OCI-LY7 (cell line): ENCODE data around the gene IFT22. TPM values are rescaled to one million over a fixed set of nuclear protein-coding genes. Genes with fewer than 3 reads are reported as not detected.

ENCODE experiments used
- BruUV-seq: library from RNA; stranded (reverse); fragments of 400-500 nt; replicated peaks from 2 replicates; lab custom pipeline; 2021; lab: Mats Ljungman, UMichigan
- CTCF ChIA-PET: fragments of 300-600 bp; sonication (Branson Sonifier 250); formaldehyde crosslinking; loops from one replicate; lab custom pipeline; 2022; ENCODE audit warnings: antibody characterized with exemption; ENCODE audit not compliant: unreplicated experiment; lab: Charles Lee
- POLR2A ChIA-PET: fragments of 300-600 bp; sonication (Branson Sonifier 250); formaldehyde crosslinking; loops from one replicate; lab custom pipeline; 2022; ENCODE audit warnings: antibody characterized with exemption; lab: Charles Lee
- DNase-seq: peaks from one replicate; pipeline ENCODE4 v3.0.0-alpha.2; 2015; ENCODE audit warnings: low spot score
- H2AFZ ChIP-seq: fragments of 200-600 bp; sonication (generic), shearing (Covaris generic); 2 replicates; pipeline ENCODE4 v1.6.1; 2014; ENCODE audit warnings: mild to moderate bottlenecking, antibody characterized with exemption, low read length, moderate library complexity
- H3K27ac ChIP-seq: fragments of 200-600 bp; sonication (generic); 2 replicates; pipeline ENCODE4 v1.5.1; 2014; ENCODE audit warnings: mixed run types, low read depth, mild to moderate bottlenecking, moderate library complexity, low read length, inconsistent platforms; ENCODE audit not compliant: poor library complexity, severe bottlenecking
- H3K36me3 ChIP-seq: fragments of 200-600 bp; sonication (generic); 2 replicates; pipeline ENCODE4 v1.6.1; 2014; ENCODE audit warnings: mild to moderate bottlenecking, antibody characterized with exemption, low read length, moderate library complexity, mixed read lengths; ENCODE audit not compliant: insufficient read depth
- H3K4me1 ChIP-seq: fragments of 200-600 bp; sonication (generic); 2 replicates; pipeline ENCODE4 v1.5.1; 2014; ENCODE audit warnings: mild to moderate bottlenecking, low read length; ENCODE audit not compliant: insufficient read depth, poor library complexity, severe bottlenecking
- H3K4me2 ChIP-seq: fragments of 200-600 bp; sonication (generic); 2 replicates; pipeline ENCODE4 v1.6.1; 2014; ENCODE audit warnings: mild to moderate bottlenecking, low read length
- H3K4me3 ChIP-seq: fragments of 200-600 bp; sonication (generic); 2 replicates; pipeline ENCODE4 v1.5.1; 2014; ENCODE audit warnings: mild to moderate bottlenecking, low read depth, low read length; ENCODE audit not compliant: poor library complexity, severe bottlenecking
- H3K79me2 ChIP-seq: fragments of 200-600 bp; sonication (generic); 2 replicates; pipeline ENCODE4 v1.6.1; 2016; ENCODE audit warnings: low read depth, mild to moderate bottlenecking, low read length, moderate library complexity, mixed read lengths; ENCODE audit not compliant: insufficient read depth
- H3K9me2 ChIP-seq: fragments of 200-600 bp; sonication (generic); 2 replicates; pipeline ENCODE4 v1.6.1; 2016; ENCODE audit warnings: mild to moderate bottlenecking, low read length, mixed read lengths; ENCODE audit not compliant: insufficient read depth
- H3K9me3 ChIP-seq: fragments of 200-600 bp; sonication (generic); 2 replicates; pipeline ENCODE4 v1.6.1; 2014; ENCODE audit warnings: mild to moderate bottlenecking, mixed run types, low read length, mixed read lengths
- H4K20me1 ChIP-seq: fragments of 200-600 bp; sonication (generic); 2 replicates; pipeline ENCODE4 v1.6.1; 2014; ENCODE audit warnings: mild to moderate bottlenecking, antibody characterized with exemption, low read length, moderate library complexity, mixed read lengths; ENCODE audit not compliant: insufficient read depth
- EZH2phosphoT487 ChIP-seq: fragments of 200-600 bp; sonication (generic); IDR thresholded peaks from 2 replicates; pipeline ENCODE4 v1.6.1; 2018; ENCODE audit warnings: low read depth, borderline replicate concordance, mild to moderate bottlenecking, mixed run types, antibody characterized with exemption, low read length, moderate library complexity, mixed read lengths
- intact Hi-C: fragments of 100-400 bp; cut with micrococcal nuclease; formaldehyde crosslinking; loops from one replicate; pipeline ENCODE4 v1.10.0; 2022; ENCODE audit not compliant: unreplicated experiment
- total RNA-seq, 2 experiments: library from RNA; depleted of rRNA in 1 of 2; stranded (reverse); fragments of >200 nt in 1 of 2; shearing (Covaris generic) in 1 of 2; gene quantifications; 2 replicates each; pipeline ENCODE4 v1.2.3, GENCODE V29; 2014 to 2022
- TF ChIP-seq, protein P1 (sequence below): fragments of 200-600 bp; sonication (generic); conservative IDR thresholded peaks from 2 replicates; pipeline ENCODE4 v1.5.1; 2014; ENCODE audit warnings: mild to moderate bottlenecking, antibody characterized with exemption, low read length, moderate library complexity, mixed read lengths

The IFT22 gene
- total RNA-seq, 2 experiments from 2014 or later = 13.2 to 14.6 TPM

DNA sequence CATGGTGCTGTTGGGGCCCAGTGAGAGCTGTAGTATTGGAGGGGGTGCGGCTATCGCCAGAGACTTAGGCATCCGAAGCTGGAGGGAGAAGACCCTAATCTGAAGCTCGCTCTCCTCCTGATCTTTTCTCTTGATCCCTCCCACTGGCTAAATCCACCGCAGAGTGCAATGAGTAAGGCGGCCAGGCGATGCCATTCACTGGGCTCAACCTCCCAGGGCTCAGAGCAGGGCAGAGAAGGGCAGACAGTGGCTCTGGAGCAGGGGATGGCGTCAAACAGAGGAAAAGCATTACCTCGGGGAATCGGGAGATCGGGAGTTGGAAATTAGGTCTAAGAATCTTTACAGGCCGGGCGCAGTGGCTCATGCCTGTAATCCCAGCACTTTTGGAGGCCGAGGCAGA lies 18.8 kb upstream of the IFT22 start:
- H3K79me2 ChIP-seq = no peaks in the 10 kb centered on the region
- H3K4me1 ChIP-seq = no peaks in the 10 kb centered on the region
- ChIA-PET POLR2A (interaction anchor here (0.6 to 0.7 kb wide), 2 partner anchors 39 to 92 kb away, joined by 3 to 4 read pairs; no protein-coding TSS in a partner anchor), CTCF (interaction anchor here (0.7 kb wide), 1 partner anchor 842 kb away, joined by 3 read pairs; no protein-coding TSS in a partner anchor)
- no peaks in the 10 kb centered on the region for H3K36me3 ChIP-seq
- no peak overlapping the region for H2AFZ ChIP-seq
- no peak for TF ChIP-seq EZH2phosphoT487
- TF ChIP-seq, protein P1, sequence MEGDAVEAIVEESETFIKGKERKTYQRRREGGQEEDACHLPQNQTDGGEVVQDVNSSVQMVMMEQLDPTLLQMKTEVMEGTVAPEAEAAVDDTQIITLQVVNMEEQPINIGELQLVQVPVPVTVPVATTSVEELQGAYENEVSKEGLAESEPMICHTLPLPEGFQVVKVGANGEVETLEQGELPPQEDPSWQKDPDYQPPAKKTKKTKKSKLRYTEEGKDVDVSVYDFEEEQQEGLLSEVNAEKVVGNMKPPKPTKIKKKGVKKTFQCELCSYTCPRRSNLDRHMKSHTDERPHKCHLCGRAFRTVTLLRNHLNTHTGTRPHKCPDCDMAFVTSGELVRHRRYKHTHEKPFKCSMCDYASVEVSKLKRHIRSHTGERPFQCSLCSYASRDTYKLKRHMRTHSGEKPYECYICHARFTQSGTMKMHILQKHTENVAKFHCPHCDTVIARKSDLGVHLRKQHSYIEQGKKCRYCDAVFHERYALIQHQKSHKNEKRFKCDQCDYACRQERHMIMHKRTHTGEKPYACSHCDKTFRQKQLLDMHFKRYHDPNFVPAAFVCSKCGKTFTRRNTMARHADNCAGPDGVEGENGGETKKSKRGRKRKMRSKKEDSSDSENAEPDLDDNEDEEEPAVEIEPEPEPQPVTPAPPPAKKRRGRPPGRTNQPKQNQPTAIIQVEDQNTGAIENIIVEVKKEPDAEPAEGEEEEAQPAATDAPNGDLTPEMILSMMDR = no peak
- H3K4me3 ChIP-seq = no peak overlapping the region
- no peaks in the 10 kb centered on the region for H3K9me3 ChIP-seq
- intact Hi-C loops = no loop called here
- no TSS peak for BruUV-seq
- no peak overlapping the region for H3K27ac ChIP-seq
- DNase-seq = no peak
- H3K9me2 ChIP-seq = no peaks in the 10 kb centered on the region
- H4K20me1 ChIP-seq = no peaks in the 10 kb centered on the region
- H3K4me2 ChIP-seq = no peak overlapping the region

DNA sequence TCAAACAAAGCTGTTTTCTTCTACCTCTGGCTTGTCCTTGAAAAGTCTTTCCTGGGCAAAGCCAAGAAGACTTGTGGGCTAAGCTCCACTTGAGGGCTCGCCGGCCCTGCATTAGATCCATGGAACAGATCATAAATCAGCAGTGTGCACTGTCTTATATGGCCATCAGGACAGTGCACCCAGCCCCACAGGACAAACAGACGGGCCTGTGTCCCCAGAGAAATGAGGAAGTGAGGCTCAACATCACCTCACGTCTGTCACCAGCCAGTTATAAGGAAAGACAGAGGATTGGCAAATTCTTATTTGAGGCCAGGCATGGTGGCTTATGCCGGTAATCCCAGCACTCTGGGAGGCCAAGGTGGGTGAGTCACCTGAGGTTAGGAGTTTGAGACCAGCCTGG lies 12.3 kb upstream of the IFT22 start:
- intact Hi-C loops = no loop called here
- no peaks in the 10 kb centered on the region for H3K79me2 ChIP-seq
- POLR2A ChIA-PET = interaction anchor here (0.7 to 1.1 kb wide), 2 partner anchors 12 to 229 kb away, joined by 4 to 6 read pairs; partner anchors contain the start of gene IFT22
- H3K4me2 ChIP-seq = no peak overlapping the region
- no peak overlapping the region for H3K27ac ChIP-seq
- H3K9me3 ChIP-seq = no peaks in the 10 kb centered on the region
- no peaks in the 10 kb centered on the region for H3K9me2 ChIP-seq
- CTCF ChIA-PET = no interaction called here
- no peaks in the 10 kb centered on the region for H3K36me3 ChIP-seq
- DNase-seq = no peak
- BruUV-seq = no TSS peak
- H3K4me3 ChIP-seq = no peak overlapping the region
- no peaks in the 10 kb centered on the region for H4K20me1 ChIP-seq
- no peak for TF ChIP-seq EZH2phosphoT487
- TF ChIP-seq, protein P1 = no peak
- H3K4me1 ChIP-seq = no peaks in the 10 kb centered on the region
- no peak overlapping the region for H2AFZ ChIP-seq

- H3K79me2 ChIP-seq = no peaks in the 10 kb centered on the region
- no peak overlapping the region for H2AFZ ChIP-seq
- H3K4me3 ChIP-seq = no peak overlapping the region
- H3K36me3 ChIP-seq = no peaks in the 10 kb centered on the region
- no peaks in the 10 kb centered on the region for H4K20me1 ChIP-seq
- H3K9me3 ChIP-seq = no peaks in the 10 kb centered on the region
- TF ChIP-seq, protein P1 = no peak
- TF ChIP-seq EZH2phosphoT487 = no peak
- CTCF ChIA-PET = no interaction called here
- intact Hi-C loops = no loop called here
- POLR2A ChIA-PET = no interaction called here
- H3K4me2 ChIP-seq = no peak overlapping the region
- no peaks in the 10 kb centered on the region for H3K4me1 ChIP-seq
- H3K9me2 ChIP-seq = no peaks in the 10 kb centered on the region
- H3K27ac ChIP-seq = no peak overlapping the region
- BruUV-seq = no TSS peak
- DNase-seq = no peak
Measured at GRCh38 chr7:101332026-101332425, 10.4 kb upstream of the IFT22 start.
